HG02763 (cell line): ENCODE measurements around the gene RTN4RL1.

Source experiments
- ATAC-seq: cut with Tn5 transposase; IDR thresholded peaks from one replicate; pipeline ENCODE4 v1.9.1; 2021; ENCODE audit warnings: mild to moderate bottlenecking, moderate library complexity; ENCODE audit not compliant: unreplicated experiment

The RTN4RL1 gene

GRCh38 chr17:2047590-2047989, 22.5 kb upstream of the RTN4RL1 start:
- ATAC-seq, result no peak

- no peak for ATAC-seq
Measured at GRCh38 chr17:2044263-2044894, 19.2 kb upstream of the RTN4RL1 start.

GRCh38 chr17:2043785-2044184, 18.7 kb upstream of the RTN4RL1 start:
- no peak for ATAC-seq

DNA sequence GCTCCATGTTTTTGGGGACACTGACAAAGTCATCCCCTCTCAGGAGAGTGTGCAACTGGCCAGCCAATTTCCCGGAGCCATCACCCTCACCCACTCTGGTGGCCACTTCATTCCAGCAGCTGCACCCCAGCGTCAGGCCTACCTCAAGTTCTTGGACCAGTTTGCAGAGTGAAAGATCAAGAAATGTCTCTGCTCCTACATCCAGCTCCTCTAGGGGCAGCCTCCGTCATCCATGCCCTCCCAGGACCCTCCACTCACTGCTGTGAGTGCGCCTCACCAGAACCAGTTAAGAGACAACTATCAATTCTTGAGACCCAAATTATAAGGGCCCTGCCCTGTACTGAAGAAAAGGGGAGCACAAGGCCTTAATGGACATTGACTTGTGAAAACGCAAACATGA, 17.8 kb upstream of the RTN4RL1 start:
- ATAC-seq, result no peak

- no peak for ATAC-seq
Measured at GRCh38 chr17:2042390-2042847, 17.3 kb upstream of the RTN4RL1 start.

DNA sequence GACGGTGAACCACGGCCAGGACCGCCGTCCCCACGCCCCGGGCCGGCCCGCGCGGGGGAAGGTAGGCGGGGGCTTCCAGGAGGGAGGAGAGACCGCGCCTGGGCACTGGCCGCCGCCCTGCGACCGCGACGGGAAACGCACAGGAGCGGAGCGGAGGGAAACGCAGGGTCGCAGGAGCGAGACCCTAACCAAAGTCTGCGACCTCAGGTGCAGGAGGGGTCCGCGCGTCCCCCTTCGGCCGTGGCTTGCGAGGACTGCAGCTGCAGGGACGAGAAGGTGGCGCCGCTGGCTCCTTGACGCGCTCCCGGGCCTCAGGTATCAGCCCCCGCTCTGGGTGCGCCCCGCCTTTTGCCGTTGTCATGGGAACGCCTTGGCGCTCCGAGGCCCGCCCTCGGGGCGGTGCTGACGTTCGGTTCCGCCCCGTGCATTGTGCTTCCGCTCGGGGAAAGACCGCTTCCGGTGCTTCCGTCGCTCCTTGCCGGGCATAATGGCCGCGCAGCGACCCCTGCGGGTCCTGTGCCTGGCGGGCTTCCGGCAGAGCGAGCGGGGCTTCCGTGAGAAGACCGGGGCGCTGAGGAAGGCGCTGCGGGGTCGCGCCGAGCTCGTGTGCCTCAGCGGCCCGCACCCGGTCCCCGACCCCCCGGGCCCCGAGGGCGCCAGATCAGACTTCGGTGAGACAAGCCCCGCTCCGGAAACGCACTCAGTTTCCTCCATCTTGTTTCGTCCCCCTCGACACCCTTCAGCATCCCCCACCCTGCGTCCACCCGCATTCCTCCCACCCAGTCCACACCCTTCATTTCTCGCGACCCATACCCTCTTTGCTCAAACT, 16.6 kb upstream of the RTN4RL1 start, which contains the start of gene OVCA2:
Gene OVCA2 (plus strand): TSS at position 462 of the 829 bp plus-strand sequence. CDS start 26 bp downstream, at position 488.
- peak; percentile 91 for ATAC-seq

GRCh38 chr17:2040942-2041560, 15.9 kb upstream of the RTN4RL1 start:
- no peak for ATAC-seq

DNA sequence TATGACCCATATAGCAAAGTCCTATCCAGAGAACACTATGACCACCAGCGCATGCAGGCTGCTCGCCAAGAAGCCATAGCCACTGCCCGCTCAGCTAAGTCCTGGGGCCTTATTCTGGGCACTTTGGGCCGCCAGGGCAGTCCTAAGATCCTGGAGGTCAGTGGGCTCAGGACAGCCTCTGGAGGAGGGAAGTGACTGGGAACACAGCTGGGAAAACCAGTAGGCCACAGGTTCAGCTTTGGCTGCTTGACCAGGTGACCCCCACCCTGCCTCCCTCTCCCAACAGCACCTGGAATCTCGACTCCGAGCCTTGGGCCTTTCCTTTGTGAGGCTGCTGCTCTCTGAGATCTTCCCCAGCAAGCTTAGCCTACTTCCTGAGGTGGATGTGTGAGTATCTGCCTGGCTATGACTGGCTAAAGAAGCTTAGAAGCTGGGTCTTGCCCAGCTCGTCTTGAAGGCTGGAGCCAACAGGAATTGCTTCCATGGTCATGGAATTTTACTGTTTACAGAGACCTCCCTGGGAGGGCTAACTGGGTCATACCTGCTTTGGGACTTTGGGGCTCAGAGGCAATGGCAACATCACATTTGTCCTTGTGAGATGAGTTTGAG, 15.2 kb upstream of the RTN4RL1 start:
- ATAC-seq, result no peak

- ATAC-seq, result no peak
Measured at GRCh38 chr17:2037155-2037554, 12.0 kb upstream of the RTN4RL1 start.

GRCh38 chr17:2035541-2036488, 10.7 kb upstream of the RTN4RL1 start:
- ATAC-seq, result no peak

- ATAC-seq, result no peak
Measured at GRCh38 chr17:2034806-2035540, 9.8 kb upstream of the RTN4RL1 start.

- ATAC-seq, result no peak
Measured at GRCh38 chr17:2034157-2034556, 9.0 kb upstream of the RTN4RL1 start.

GRCh38 chr17:2033153-2033552, 8.0 kb upstream of the RTN4RL1 start:
- ATAC-seq, result no peak

- ATAC-seq, result no peak
Measured at GRCh38 chr17:2030779-2031163, 5.6 kb upstream of the RTN4RL1 start.

DNA sequence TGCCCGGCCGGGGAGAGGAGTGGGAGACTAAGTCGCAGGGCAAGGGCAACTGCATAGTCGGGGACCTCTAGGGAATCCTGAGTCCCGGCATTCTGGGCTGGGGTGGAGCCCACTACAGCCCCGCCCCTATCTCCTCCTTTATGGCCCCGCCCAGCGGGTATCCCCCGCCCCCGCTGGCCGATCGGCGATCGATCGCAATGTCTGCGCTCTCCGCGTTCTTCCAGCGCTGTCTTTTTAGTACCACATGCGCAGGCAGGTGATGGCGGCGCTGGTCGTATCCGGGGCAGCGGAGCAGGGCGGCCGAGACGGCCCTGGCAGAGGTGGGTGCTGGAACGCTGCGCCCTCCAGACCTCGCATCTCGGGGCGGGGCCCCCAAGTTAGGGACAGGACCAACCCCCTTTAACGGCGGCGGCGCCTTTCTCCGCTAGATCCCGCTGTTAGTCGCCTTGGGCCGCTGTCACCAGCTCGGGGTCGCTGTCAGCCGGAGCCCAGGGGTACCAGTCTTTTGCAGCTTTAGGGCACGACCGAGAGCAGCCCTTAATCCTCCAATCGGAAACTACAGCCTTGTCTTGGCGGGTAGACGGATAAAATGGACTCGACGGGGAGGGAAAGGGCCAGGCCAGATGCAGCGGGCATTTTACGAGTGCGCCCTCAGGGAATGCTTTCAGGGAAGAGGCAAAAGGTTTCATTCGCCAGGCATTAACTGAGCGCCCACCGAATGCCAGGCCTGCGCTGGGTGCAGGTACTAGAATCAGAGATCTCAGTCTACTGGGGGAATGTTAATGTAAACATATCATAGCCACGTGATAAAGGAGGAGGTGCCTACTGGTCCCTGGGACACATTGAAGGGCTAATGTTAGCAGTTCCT, 5.0 kb upstream of the RTN4RL1 start, which contains the start of gene DPH1:
Gene DPH1 (plus strand): TSS at position 243 of the 868 bp plus-strand sequence. CDS start 17 bp downstream, at position 260.
- ATAC-seq, result peak; percentile 53

DNA sequence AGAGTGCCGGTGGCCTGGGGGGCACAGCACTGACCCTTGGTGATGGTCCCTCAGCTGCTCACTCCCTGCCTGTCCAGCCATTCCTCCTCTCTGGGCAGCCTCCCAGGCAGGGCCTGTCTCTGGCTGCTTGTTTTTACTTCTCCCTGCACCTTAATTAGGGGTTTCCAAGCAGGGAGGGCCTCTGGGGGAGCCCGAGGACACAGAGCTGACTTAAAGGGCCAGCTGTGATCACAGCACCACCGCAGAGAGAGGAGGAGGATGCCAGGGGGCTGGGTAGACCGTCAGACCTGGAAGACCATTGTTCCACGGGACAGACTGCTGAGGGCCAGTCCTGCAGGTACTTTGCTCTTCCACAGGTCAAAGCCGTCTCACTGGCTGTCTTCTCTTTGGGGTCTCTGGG, 3.6 kb upstream of the RTN4RL1 start:
- ATAC-seq, result no peak

DNA sequence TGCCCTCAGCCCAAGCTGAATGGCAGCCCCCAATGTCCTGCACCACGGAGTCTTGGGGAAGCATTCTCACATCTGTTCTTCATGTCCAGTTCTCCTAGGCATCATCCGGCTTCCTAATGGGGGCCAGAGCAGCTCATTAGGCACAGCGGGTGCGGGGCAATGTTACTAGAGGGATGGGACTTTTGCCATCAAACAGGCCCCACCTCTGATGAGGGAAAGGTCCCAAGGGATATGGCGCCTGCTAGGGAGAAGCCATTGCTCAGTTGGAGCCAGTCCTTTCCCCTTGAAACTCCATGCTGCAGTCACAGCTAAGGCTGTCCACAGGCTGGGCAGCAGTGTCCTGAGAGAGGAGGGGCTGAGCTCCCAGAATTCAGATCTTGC, 3.1 kb upstream of the RTN4RL1 start:
- no peak for ATAC-seq

DNA sequence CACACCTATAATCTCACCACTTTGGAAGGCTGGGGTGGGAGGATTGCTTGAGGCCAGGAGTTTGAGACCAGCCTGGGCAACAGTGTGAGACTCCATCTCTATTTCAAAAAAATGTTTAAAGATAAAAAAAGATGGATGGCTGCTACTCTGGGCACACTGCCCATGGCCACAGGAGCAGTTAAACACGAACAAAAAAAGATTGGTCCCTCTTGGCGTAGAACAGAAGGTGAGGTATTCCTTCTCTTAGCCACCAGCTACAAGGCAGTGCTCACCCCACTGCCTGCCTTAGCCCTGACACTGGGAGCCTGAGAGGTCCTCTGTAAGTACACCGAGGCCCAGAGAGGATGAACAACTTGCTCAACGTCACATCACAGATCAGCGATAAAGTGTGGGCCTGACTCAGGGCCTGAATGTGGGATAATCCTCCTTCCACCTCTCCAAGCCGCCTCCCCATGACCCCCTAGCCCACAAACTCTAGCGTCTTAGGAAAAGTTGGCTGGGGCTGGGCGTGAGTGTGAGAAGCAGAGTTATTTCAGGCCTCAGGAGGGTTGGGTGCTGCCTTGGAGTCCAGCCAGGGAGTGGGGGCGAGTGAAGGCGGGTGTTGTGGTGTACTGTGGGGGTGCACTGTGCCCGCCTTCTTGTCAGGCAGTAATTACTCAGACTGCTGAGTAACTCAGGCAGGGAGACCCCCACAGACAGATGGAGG, 2.5 kb upstream of the RTN4RL1 start:
- ATAC-seq, result no peak
